Measurements from ENCODE around the gene POLR3A.

DNA sequence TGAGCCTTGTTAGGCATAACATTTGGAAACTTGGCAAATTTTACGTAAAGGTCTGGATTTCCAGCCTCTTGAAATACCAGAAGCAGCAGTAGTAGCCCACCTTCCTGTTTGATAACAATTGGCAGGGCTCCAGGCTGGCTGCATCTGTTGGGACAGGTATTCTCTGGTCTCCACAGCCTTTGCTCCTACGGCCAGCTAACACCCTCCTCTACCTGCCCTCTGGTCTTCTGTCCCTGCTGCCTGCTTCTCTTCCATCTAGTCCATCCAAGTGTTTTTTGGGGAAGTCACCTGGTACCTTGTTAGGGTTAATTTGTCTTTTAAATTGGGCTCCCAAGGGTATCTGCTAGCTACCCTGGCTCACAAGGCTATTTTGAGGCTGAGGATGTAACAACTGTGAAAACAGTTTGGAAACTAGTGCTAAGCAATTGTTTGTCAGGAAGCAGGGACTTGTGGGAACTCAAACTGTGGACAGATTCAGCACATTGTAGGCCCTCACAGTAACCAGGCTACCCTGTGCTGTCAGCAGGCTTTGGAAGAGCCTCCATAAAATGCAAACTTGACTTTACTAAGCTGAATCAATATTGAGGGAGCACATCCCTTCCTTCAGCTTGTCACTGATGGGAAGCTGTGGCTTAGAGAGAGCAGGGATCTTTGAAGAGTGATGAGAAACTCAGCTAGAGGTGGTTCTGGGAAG, 12.9 kb upstream of the POLR3A start:
- no peak for TF ChIP-seq HOXA7 (CRISPR knock-in tag; IDR thresholded peaks at IDR 0.05)
- no peak for TF ChIP-seq NFYB (CRISPR knock-in tag; IDR thresholded peaks at IDR 0.05)
- no peak for TF ChIP-seq ZNF562 (CRISPR knock-in tag; IDR thresholded peaks at IDR 0.05; ENCODE audit: borderline replicate concordance)
- no peak for TF ChIP-seq REST (IDR thresholded peaks at IDR 0.05; ENCODE audit: borderline replicate concordance in 1 of 2, low read depth in 1 of 2, low read length in 2 of 2)
- TF ChIP-seq TRAFD1 (CRISPR knock-in tag; IDR thresholded peaks at IDR 0.05; ENCODE audit: borderline replicate concordance): no peak
- TF ChIP-seq CHD2 (IDR thresholded peaks at IDR 0.05; ENCODE audit: low read depth, low read length): no peak
- no peak for TF ChIP-seq ADNP (CRISPR knock-in tag; IDR thresholded peaks at IDR 0.05)
- peak; percentile 7 to 51; a peak in 2 of 4 replicates for TF ChIP-seq POLR2A (IDR thresholded peaks at IDR 0.05; ENCODE audit: insufficient read depth in 1 of 2, low read depth in 2 of 2, low read length in 2 of 2)
- no peak for TF ChIP-seq USF2 (IDR thresholded peaks at IDR 0.05; ENCODE audit: low read depth, low read length)
- TF ChIP-seq USF2 (CRISPR knock-in tag; IDR thresholded peaks at IDR 0.05; ENCODE audit: borderline replicate concordance): no peak
